ENCODE measurements around the gene PHYHD1. TPM values are rescaled to one million over a fixed set of nuclear protein-coding genes. Genes with fewer than 3 reads are reported as not detected.
A peak's percentile ranks its signal among the peaks of the same experiment; 100 is the strongest.

The PHYHD1 gene
- total RNA-seq (1 to 10 TPM; 6.9 to 8.2 TPM), polyA plus RNA-seq (1 to 10 TPM; 2.6 to 7.4 (median 6.2) TPM), total RNA-seq (0.17 to 2.6 (median 0.78) reads per million in 6 experiments)

DNA sequence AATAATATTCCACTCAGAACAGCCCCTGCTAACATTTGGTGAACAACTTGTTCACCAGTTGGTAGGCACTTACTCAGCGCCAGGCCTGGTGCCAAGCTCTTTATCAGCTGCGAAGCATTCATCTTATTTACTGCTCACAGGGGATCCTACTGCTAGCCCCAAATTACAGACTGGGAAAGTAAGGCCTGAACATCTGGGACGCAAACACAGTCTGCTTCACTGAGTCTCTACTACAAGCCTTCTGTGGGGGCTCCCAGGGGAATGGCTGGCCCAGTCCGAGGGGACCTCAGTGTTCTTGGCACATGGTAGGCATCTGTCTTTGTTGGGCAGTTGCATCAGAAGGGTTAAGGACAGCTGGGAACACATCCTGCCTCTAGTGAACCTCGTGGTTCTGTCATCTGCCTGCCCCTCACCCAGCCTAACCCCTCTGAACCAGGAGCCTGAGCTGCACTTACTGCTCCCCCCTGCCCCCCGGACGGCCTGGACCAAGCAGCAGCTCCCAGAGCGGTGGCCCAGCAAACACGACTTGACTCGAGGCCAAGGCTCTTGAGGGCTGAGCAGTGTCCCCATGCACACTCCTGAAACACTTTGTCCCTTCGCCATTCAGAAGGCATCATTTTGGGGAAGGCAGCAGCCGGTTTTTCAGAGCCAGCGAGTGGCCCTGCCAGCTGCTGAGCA, at the start of gene PHYHD1:
PHYHD1 (plus strand) TSS at position 602 of the 678 bp plus-strand sequence. CDS start 1,342 bp downstream, outside the sequence.
- Mint-ChIP-seq H3K9me3 (no peaks in the 10 kb centered on the region), H3K36me3 (peaks cover 0 to 20% (median 7%) of the 10 kb centered on the region in 3 donors), H3K27me3 (no peaks in the 10 kb centered on the region), H3K4me1 (peaks cover 2 to 20% (median 13%) of the 10 kb centered on the region in 4 donors), H3K4me3 (peak within 1 kb of the TSS in 9 of 10 donors; percentile 18 to 84 (median 76)), H3K27ac (peak within 1 kb of the TSS in 9 of 10 donors; percentile 48 to 92 (median 78))
- no peak for ATAC-seq
- POLR2A ChIA-PET, result interaction anchor here (0.8 to 5.1 kb wide), 4 partner anchors 19 to 102 kb away, joined by 3 to 31 read pairs (median 7); partner anchors contain the start of gene ENDOG
- DNase-seq, result no peak

DNA sequence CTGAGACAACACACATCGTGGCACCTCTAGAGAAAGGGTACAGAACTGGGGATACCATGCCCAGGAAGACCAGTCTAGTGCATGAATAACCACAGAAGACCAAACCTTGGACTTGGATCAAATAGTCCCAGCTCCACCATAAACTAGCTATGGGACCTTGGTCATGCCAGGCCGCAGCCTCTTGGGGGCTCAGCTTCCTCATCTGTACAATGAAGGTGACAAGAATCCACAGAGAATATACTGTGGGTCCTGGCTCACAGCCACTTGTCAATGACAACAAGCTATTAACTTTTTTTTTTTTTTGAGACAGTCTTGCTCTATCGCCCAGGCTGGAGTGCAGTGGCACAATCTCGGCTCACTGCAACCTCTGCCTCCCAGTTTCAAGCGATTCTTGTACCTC, 42.9 kb upstream of the PHYHD1 start:
- Mint-ChIP-seq H3K36me3 (no peaks in the 10 kb centered on the region), H3K27ac (peak overlapping the region in 2 of 10 donors; percentile 29 to 38), H3K27me3 (no peaks in the 10 kb centered on the region), H3K9me3 (no peaks in the 10 kb centered on the region), H3K4me1 (peaks cover 13 to 33% (median 27%) of the 10 kb centered on the region in 4 donors), H3K4me3 (peak overlapping the region in 1 of 10 donors; percentile 29)
- POLR2A ChIA-PET, result interaction anchor here (1.3 to 6.6 kb wide), 3 partner anchors 26 to 64 kb away, joined by 5 to 87 read pairs (median 8); no protein-coding TSS in a partner anchor
- ATAC-seq (no peak), DNase-seq (peak in 1 of 10 donors; percentile 42)

DNA sequence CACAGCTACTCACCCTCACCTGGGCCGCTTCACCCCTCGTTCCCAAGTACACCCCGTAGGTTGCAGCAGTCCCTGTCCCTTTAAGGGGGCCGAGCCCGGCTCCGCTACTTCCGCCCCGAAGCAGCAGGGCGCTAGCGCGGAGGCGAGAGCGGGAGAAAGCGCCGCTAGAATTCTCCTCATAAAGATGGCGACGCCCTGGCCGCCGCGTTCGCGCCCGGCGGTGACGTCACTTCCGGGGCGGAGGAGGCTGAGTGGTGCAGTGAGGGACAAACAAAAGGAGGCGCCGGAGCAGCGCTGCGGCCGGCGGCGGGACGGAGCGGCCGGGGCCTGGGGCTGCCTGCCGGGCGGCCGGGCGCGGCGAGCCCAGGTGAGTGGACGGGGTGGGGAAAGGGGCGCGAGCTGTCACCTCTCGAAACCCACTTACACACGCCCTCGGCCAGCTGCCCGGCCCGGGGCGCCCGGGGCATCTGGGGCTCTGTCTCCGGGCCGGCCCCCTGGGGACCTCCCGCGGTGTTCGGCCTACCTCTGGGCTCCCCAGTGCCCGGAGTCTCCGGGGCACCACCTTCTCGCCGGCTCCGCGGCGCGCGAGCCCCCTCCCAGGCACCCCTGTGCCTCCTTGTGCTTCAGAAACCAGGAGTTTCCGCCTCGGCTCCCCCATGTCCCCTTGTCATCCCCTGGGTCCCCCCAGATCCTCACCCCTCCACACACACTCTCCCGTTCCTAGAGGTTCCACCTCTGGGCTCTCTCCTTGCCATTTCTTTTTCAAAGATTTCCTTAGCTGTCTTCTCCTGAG, 38.7 kb upstream of the PHYHD1 start, which contains the start of the genes KYAT1 and LRRC8A:
KYAT1 (minus strand) TSS at position 67 of the 793 bp plus-strand sequence. CDS start 36,545 bp downstream, outside the sequence.
LRRC8A (plus strand) TSS at position 250 of the 793 bp plus-strand sequence. CDS start 25,032 bp downstream, outside the sequence.
- peak; percentile 95 to 98 (median 98) for DNase-seq
- H3K27ac Mint-ChIP-seq, result peak within 1 kb of the TSS; percentile 90 to 99 (median 96)
- H3K36me3 Mint-ChIP-seq, result peaks cover 0 to 17% (median 4%) of the 10 kb centered on the region in 3 donors
- H3K4me3 Mint-ChIP-seq, result peak within 1 kb of the TSS; percentile 91 to 99 (median 96)
- ATAC-seq, result peak; percentile 95 to 96
- H3K9me3 Mint-ChIP-seq, result no peaks in the 10 kb centered on the region
- POLR2A ChIA-PET, result interaction anchor here (0.6 to 6.6 kb wide), 21 partner anchors 9 to 582 kb away, joined by 3 to 87 read pairs (median 5); partner anchors contain the start of genes ENDOG, PHYHD1, SET and ZER1
- H3K4me1 Mint-ChIP-seq, result peaks cover 41 to 67% (median 64%) of the 10 kb centered on the region in 4 donors
- no peaks in the 10 kb centered on the region for H3K27me3 Mint-ChIP-seq

DNA sequence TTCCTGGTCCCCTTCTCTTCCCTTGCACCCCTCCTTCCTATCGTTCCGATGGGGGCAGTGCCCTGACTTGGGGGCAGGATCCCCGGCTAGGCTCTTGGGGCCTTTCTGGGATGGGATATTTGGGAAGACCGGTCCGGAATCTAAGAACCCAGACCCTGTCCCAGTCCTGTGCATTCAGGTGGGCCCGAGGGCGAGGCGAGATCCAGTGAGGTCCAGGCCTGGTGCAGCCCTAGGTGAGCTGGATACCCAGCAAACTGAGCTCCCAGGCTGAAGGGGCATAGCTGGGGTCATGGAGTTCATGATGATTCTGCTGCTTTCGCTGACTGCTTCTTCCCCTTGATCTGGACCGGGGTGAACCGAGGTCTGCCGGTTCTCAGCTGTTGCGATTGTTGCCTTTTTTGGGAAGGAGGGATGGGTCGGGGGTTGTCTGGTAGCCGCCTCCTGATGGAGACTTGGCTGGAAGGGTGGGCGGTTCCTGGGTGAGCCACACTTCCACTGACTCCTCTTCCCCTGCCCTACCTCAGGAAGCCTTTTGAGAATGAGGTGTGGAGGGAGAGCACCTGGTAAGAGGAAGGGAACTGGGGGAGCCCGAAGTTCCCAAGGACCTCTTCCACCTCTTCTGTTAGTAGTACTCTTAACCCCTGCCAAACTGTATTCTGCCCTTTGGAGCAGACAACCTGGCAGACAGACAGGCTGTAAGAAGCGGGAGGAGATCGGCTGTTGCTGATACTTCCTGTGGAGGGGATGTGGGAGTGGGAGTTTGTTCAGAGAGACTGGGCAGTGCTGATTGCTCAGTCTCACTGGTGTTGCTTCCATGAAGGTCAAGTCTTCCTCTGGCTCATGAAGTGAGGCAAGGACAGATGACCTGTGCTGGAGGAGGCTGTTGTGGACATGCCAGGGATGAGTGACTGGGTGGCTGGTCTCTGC, 37.8 kb upstream of the PHYHD1 start:
- H3K27ac Mint-ChIP-seq, result peak overlapping the region; percentile 88 to 99 (median 95)
- POLR2A ChIA-PET, result interaction anchor here (0.5 to 6.6 kb wide), 14 partner anchors 9 to 257 kb away, joined by 3 to 87 read pairs (median 6); partner anchors contain the start of genes PHYHD1, SET and ZER1
- peak in 1 of 10 donors; percentile 53 for DNase-seq
- ATAC-seq, result no peak
- H3K4me3 Mint-ChIP-seq, result peak overlapping the region; percentile 91 to 98 (median 95)
- H3K4me1 Mint-ChIP-seq, result peaks cover 39 to 71% (median 64%) of the 10 kb centered on the region in 4 donors
- H3K36me3 Mint-ChIP-seq, result peaks cover 0 to 22% (median 4%) of the 10 kb centered on the region in 3 donors
- H3K27me3 Mint-ChIP-seq, result no peaks in the 10 kb centered on the region
- no peaks in the 10 kb centered on the region for H3K9me3 Mint-ChIP-seq

DNA sequence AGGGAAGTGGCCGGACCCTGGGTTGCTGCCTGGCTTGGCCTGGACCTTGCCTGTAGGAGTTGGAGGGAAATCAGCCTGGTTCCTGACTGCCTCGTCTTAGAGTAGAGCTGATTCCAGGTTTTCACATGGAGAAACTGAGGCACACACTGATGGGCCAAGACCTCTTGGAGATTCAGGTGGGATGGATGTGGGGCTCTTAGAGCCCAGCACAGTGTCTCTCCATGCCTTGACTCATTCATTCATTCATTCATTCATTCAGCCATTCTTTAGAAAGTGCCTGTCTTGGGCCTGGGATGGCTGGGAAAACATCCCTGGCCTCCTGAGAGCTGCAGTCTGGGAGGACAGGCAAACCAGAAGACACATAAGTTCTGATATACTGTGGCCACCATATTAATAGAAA, 36.6 kb upstream of the PHYHD1 start:
- POLR2A ChIA-PET, result interaction anchor here (0.6 to 1.9 kb wide), 5 partner anchors 14 to 151 kb away, joined by 3 to 5 read pairs (median 4); no protein-coding TSS in a partner anchor
- peaks cover 0 to 35% (median 8%) of the 10 kb centered on the region in 3 donors for H3K36me3 Mint-ChIP-seq

DNA sequence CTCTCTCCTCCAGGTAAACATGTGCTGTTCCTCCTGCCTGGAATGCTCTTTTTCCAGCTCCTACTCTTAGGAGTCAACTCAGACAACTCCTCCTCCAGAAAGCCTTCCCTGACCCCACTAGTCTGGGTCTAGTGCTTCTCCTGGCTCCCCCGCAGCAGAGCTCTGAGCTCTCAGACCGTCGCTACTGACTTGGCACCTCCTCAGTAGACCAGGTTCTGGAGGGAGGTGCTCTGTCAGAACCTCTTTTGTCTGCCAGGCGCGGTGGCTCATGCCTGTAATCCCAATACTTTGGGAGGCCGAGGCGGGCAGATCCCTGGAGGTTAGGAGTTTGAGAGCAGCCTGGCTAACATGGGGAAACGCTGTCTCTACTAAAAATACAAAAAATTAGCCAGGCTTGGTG, 35.4 kb upstream of the PHYHD1 start:
- H3K27me3 Mint-ChIP-seq, result no peaks in the 10 kb centered on the region
- no peak for ATAC-seq
- peaks cover 38 to 77% (median 67%) of the 10 kb centered on the region in 4 donors for H3K4me1 Mint-ChIP-seq
- H3K9me3 Mint-ChIP-seq, result no peaks in the 10 kb centered on the region
- peak overlapping the region in 9 of 10 donors; percentile 3 to 98 (median 53) for H3K4me3 Mint-ChIP-seq
- POLR2A ChIA-PET, result interaction anchor here (0.5 to 2.4 kb wide), 5 partner anchors 13 to 614 kb away, joined by 3 to 8 read pairs (median 3); no protein-coding TSS in a partner anchor
- H3K36me3 Mint-ChIP-seq, result peaks cover 0 to 44% (median 8%) of the 10 kb centered on the region in 3 donors
- DNase-seq, result no peak
- H3K27ac Mint-ChIP-seq, result peak overlapping the region; percentile 66 to 99 (median 90)

More for the DNA sequence above, 36.6 kb upstream of the PHYHD1 start:
- H3K4me3 Mint-ChIP-seq, result peak overlapping the region; percentile 91 to 98 (median 95)
- no peaks in the 10 kb centered on the region for H3K27me3 Mint-ChIP-seq
- ATAC-seq (no peak), DNase-seq (no peak)
- peaks cover 39 to 84% (median 70%) of the 10 kb centered on the region in 4 donors for H3K4me1 Mint-ChIP-seq
- no peaks in the 10 kb centered on the region for H3K9me3 Mint-ChIP-seq
- H3K27ac Mint-ChIP-seq, result peak overlapping the region; percentile 37 to 99 (median 90)

DNA sequence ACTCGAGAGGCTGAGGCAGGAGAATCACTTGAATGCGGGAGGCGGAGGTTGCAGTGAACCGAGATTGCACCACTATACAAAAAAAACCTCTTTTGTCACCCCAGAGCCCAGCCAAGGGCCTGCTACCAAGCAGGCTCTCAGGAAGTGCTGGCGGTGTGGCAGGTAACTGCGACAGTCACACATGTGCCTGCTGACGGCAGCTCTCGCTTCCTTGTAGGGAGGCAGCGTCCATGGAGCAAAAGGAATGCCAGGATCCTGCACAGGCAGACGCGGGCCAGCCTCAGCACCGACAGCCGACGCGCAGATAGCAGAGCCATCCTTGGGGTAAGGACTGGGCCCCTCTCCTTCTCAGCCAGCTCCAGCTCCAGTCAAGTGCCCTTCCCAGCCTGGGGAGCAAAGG, 35.0 kb upstream of the PHYHD1 start:
- H3K36me3 Mint-ChIP-seq, result peaks cover 0 to 48% (median 8%) of the 10 kb centered on the region in 3 donors
- POLR2A ChIA-PET, result interaction anchor here (1.3 to 2.4 kb wide), 3 partner anchors 13 to 37 kb away, joined by 3 to 8 read pairs (median 5); no protein-coding TSS in a partner anchor
- ATAC-seq (no peak), DNase-seq (no peak)
- peak overlapping the region; percentile 71 to 99 (median 90) for H3K27ac Mint-ChIP-seq
- H3K9me3 Mint-ChIP-seq, result no peaks in the 10 kb centered on the region
- no peaks in the 10 kb centered on the region for H3K27me3 Mint-ChIP-seq
- peak overlapping the region in 7 of 10 donors; percentile 42 to 98 (median 64) for H3K4me3 Mint-ChIP-seq
- peaks cover 39 to 77% (median 68%) of the 10 kb centered on the region in 4 donors for H3K4me1 Mint-ChIP-seq

DNA sequence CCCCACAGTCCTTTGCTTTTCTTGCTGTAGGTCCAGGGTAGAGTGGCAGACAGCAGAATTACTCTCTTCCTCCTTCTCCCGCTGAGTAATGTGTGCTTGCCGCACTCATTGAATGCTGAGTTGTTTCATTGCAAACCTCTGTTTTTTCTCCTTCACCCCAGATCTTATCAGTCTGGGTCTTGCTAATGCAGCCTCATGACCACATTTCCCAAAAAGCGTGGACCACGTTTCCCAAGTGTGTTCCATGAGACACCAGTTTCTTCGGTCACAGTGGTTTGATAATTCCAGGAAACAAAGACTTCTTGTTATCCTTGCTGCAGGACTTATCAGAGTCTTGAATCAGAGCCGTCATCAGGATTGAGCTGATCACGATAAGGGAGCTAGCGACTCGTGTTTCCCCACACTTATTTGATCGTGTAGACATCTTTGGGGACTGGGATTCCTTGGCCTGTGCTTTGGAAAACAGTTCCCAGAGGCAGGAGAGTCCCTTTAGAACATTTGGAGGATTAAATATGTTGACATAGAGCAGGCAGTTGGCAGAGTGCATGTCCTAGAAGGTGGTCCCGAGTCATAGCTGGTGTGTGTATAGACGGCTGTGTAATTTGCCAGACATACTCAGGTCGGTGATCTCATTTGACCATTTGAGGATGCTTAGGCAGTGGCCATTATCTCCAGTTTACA, 34.4 kb upstream of the PHYHD1 start:
- Mint-ChIP-seq H3K4me3 (peak overlapping the region in 5 of 10 donors; percentile 29 to 95 (median 42)), H3K27me3 (no peaks in the 10 kb centered on the region), H3K9me3 (no peaks in the 10 kb centered on the region), H3K27ac (peak overlapping the region in 8 of 10 donors; percentile 8 to 96 (median 77)), H3K36me3 (peaks cover 0 to 52% (median 8%) of the 10 kb centered on the region in 3 donors), H3K4me1 (peaks cover 37 to 77% (median 65%) of the 10 kb centered on the region in 4 donors)
- POLR2A ChIA-PET, result interaction anchor here (0.8 to 2.4 kb wide), 3 partner anchors 12 to 57 kb away, joined by 3 to 8 read pairs (median 4); partner anchors contain the start of gene SPOUT1
- DNase-seq (no peak), ATAC-seq (no peak)

DNA sequence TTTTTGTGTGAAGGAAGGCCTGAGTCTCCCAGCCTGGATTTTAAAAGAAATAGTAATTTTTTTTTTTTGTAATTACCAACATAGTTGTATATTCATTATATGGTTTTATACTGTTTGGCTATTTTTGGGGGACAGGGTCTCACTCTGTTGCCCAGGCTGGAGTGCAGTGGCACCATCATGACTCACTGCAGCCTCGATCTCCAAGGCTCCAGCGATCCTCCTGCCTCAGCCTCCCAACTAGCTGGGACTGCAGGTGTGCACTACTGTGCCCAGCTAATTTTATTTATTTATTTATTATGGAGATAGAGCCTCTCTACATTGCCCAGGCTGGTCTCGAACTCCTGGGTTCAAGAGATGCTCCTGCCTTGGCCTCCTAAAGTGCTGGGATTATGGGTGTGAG, 33.7 kb upstream of the PHYHD1 start:
- H3K27ac Mint-ChIP-seq, result peak overlapping the region in 2 of 10 donors; percentile 4 to 58
- POLR2A ChIA-PET, result interaction anchor here (0.8 to 2.4 kb wide), 2 partner anchors 12 to 57 kb away, joined by 4 to 8 read pairs; partner anchors contain the start of gene SPOUT1
- peaks cover 36 to 78% (median 71%) of the 10 kb centered on the region in 4 donors for H3K4me1 Mint-ChIP-seq
- DNase-seq (no peak), ATAC-seq (no peak)
- H3K4me3 Mint-ChIP-seq, result no peak overlapping the region
- no peaks in the 10 kb centered on the region for H3K27me3 Mint-ChIP-seq
- peaks cover 0 to 54% (median 8%) of the 10 kb centered on the region in 3 donors for H3K36me3 Mint-ChIP-seq
- H3K9me3 Mint-ChIP-seq, result no peaks in the 10 kb centered on the region

DNA sequence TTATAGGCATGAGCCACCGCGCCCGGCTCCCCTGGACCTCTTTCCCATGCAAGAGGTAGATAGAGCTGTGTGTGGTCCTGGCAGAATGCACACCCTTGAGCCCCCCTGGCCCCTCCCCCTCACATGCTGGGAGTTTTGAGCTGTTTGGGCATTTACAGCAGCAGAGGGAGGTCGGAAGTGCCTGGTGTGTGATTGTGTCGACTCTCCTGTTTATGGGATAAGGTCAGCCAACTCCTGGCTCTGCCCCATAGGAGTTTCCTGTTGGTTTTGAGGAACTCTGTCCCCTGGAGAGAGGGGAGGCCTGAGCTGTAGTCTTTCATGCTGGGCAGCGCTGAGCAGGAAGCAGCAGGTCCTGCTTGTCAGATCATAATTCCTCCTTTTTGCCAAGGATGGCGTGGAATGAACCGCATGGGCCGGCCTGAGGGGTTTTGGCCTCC, 32.9 kb upstream of the PHYHD1 start:
- peak overlapping the region in 1 of 10 donors; percentile 45 for H3K4me3 Mint-ChIP-seq
- H3K27me3 Mint-ChIP-seq, result no peaks in the 10 kb centered on the region
- DNase-seq (no peak), ATAC-seq (no peak)
- H3K4me1 Mint-ChIP-seq, result peaks cover 35 to 81% (median 73%) of the 10 kb centered on the region in 4 donors
- no peaks in the 10 kb centered on the region for H3K9me3 Mint-ChIP-seq
- POLR2A ChIA-PET, result interaction anchor here (1.3 to 2.1 kb wide), 2 partner anchors 10 to 15 kb away, joined by 4 to 11 read pairs; no protein-coding TSS in a partner anchor
- peaks cover 0 to 56% (median 8%) of the 10 kb centered on the region in 3 donors for H3K36me3 Mint-ChIP-seq
- peak overlapping the region in 4 of 10 donors; percentile 22 to 63 (median 41) for H3K27ac Mint-ChIP-seq

All from naive thymus-derived CD8-positive, alpha-beta T cell (primary cell).